NCI-H1436 treated with DMSO at 0.1 percent for 48 hours (cell line): ENCODE results near the gene DNAJC7.
A peak's percentile ranks its signal among the peaks of the same experiment; 100 is the strongest.

ENCODE experiments used
- DNase-seq: peaks from one replicate; lab custom pipeline; 2025; lab: John Stamatoyannopoulos, UW

Gene DNAJC7

DNA sequence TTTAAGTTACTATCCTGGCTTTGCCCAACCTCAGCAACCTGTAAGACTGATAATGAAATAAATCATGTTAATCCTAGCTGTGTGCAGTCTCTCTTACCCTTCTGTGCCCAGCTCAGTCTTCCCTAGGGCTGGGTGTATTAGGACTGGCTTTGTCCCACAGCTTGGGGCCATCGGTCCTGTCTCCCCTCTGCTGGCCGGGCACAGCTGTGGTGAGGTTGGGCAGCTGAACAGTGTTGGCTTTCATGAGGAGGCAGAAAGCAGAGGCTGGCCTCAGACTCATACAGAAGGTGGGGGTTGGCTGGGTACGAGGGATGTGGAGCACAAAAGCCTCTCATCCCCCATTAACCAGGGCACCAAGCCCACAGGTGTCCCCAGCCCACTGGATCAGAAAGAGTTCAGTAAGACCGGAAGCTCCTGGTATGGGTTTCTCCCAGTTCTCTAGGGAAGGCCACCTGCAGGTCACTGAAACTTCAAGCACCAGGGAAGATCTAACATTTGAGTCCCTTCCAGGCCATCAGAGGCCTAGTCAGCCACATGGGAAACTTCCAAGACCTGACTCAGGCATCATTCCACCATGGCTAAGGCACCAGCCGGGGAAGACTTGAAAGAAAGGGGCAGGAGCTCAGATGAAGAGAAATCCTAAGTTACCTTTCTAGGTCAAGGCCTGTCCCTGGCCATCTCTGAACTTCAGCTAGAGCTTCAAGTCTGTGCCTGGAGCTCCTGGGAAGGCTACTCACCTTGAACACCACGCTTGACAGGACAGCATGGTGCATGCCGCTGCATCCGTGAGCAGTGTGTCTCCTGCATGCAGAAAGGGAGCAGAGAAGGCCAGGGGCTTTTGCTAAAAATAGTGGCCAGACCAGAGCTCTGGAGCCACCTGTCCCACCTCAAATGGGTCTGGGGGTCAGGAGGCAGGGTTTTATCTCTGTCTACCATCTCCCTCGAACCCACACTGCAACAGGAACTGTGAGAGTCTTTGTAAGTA is 41.8 kb downstream of the DNAJC7 start:
- DNase-seq, result no peak

DNA sequence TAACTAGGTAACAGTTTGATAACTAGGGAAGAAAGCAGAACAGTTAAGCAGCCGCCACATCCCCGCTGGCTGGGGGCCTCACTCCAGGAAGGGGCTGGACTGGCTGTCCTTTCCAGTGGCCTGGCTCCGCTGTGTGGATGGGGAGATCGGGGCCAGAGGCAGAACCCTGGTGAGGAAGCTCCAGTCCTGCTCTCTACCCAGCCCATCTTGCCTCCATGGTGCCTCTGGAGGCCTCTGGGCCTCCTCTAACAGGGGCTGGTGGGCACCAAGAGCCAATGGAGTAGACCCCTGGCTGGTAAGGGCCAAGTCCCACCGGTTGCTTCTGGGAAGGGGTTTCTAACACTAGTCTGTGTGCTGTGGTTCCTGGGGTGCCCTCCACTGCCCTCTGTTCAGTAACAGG is 42.6 kb downstream of the DNAJC7 start:
- DNase-seq, result no peak

DNA sequence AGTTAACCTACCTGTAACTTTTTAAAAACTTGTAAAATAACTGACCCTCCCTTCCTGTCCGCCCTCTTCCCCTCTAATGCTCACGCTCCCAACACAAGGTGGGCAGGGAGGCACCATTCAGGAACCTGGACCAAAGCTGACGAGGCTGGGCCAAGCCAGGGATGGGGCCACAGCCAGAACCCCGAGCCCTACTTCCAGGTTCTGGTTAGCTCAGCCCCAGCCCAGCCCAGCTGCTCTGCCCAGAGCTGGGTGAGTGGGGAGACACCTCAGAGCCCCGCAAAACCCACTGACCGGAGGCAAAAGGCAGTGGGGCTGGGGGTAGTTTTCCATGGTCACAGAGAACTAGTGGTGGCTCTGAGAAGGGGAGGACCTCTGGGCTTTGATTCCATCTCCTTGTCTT is 43.2 kb downstream of the DNAJC7 start:
- DNase-seq, result no peak

DNA sequence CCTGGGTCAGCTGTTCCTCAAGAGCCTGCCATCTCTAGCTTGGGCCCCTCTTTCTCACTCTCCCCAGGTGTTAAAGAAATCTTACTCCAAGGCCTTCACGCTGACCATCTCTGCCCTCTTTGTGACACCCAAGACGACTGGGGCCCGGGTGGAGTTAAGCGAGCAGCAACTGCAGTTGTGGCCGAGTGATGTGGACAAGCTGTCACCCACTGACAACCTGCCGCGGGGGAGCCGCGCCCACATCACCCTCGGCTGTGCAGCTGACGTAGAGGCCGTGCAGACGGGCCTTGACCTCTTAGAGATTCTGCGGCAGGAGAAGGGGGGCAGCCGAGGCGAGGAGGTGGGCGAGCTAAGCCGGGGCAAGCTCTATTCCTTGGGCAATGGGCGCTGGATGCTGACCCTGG is 43.8 kb downstream of the DNAJC7 start:
- no peak for DNase-seq

DNA sequence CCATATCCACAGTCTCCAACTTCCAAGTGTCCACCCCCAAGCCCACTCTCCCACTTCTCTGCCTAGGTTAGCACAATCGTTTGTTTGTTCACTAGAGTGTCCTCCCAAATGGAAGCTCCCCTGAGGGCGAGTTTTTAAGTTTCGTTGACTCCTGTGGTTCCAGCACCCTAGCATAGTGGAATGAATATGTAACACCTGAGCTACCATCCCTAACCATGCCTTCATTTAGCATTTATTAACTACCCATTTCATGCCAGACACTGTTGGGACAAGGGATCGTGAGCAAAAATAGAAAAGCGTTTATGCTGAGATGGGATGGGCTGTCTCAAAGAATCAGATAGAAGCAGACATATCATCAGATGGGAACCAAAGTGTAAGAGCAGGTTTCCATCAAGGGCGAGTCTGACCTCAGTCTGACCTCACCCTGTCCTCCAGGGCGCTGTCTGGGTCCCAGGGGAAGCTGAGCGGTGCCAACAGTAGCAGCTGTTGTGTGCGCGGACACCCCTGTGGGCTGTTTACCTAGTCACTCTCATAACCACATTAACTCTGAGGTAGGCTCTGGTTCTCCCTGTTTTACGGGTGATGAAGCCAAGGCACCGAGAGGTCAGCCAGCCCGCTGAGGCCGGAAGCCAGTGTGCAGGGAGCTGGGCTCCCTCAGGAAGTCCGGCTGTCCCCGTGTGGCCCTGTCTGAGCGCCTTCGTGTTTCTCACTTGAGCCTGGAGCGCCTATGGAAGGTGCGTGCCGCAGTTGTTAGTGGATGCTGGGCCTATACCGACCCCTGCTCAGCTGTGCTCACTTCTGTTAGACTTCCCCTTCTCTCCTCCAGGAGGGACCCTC is 44.5 kb downstream of the DNAJC7 start:
- no peak for DNase-seq

DNA sequence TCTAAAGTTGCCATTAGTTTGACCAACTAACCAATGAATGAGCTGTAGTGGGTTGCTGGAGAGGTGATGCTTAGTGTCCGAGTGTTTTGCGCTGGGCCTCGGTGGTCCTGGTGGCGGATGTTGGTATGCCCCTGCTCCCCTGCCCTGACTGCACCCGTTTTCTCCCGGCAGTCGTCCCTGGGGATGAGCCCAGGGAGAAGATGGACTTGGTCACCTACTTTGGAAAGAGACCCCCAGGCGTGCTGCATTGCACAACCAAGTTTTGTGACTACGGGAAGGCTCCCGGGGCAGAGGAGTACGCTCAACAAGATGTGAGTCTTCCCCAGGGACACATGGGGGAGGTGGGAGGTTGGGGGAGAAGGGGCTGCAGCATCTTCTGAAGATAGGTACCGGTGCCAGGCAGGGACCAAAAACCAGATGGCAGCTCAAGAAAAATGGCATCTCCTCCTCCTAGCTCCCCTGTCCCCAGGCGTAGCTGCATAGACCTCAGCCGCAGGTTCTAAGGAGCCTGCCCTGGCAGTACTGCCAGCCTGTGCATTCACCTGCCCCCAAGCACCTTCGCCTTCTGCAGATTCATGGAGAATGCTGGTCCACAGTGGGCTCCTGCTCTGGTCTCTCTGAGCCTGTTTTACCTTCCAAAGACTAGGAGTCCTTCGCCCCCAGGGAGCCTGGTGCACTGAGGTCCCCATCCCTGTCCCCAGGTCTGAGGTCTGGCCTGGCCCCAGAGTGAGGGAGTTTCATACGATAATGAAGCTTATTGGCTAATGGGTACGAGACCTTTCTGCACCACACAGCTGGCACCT is 45.3 kb downstream of the DNAJC7 start:
- no peak for DNase-seq

DNA sequence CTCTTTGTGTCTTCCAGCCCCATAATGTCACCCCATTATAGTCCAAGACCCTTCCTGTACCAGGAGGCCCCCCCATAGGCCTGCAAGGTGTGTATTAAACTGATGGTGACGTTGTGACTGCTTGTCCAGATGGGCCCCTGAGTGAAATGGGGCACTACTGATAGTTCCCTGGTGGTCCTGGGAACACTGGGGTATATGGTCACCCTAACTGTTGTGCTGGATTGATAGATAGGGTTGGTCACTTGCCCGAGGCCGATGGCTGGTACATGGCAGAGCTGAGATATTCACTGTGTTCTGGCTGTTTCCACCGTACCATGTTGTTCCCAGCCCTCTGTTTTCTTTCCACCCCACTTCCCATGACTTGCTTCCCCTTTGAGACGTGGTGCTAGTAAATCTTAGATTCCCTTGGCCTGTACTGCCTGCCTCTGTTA is 46.3 kb downstream of the DNAJC7 start:
- DNase-seq, result no peak

DNA sequence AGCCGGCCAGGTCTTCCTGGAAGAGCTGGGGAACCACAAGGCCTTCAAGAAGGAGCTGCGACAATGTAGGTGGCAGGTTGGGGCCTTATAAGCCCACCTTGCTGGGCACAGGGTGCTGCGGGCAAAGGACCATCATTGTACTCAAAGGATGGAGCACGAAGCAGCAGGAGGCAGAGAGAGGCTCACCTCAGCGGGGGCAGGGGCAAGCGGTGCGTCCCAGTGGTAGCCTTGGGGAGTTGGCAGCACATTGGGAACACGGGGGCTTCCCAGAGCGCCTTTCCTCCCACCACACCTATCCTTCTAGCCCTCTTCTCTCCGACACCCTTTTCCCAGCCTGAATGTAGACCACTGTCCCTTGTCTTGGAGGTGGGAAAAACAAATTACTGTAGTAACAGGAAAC is 48.6 kb downstream of the DNAJC7 start:
- no peak for DNase-seq

DNA sequence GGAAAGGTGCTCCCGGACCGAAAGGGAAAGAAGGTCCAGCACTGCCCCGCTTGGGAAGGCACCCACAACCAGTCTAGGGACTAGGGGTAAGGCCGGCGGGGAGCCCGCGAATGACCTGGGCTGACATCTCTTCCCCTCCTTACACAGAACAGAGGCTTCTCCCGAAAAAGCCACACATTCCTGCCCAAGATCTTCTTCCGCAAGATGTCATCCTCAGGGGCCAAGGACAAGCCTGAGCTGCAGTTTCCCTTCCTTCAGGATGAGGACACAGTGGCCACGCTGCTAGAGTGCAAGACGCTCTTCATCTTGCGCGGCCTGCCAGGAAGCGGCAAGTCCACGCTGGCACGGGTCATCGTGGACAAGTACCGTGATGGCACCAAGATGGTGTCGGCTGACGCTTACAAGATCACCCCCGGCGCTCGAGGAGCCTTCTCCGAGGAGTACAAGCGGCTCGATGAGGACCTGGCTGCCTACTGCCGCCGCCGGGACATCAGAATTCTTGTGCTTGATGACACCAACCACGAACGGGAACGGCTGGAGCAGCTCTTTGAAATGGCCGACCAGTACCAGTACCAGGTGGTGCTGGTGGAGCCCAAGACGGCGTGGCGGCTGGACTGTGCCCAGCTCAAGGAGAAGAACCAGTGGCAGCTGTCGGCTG is 49.2 kb downstream of the DNAJC7 start:
- no peak for DNase-seq

DNA sequence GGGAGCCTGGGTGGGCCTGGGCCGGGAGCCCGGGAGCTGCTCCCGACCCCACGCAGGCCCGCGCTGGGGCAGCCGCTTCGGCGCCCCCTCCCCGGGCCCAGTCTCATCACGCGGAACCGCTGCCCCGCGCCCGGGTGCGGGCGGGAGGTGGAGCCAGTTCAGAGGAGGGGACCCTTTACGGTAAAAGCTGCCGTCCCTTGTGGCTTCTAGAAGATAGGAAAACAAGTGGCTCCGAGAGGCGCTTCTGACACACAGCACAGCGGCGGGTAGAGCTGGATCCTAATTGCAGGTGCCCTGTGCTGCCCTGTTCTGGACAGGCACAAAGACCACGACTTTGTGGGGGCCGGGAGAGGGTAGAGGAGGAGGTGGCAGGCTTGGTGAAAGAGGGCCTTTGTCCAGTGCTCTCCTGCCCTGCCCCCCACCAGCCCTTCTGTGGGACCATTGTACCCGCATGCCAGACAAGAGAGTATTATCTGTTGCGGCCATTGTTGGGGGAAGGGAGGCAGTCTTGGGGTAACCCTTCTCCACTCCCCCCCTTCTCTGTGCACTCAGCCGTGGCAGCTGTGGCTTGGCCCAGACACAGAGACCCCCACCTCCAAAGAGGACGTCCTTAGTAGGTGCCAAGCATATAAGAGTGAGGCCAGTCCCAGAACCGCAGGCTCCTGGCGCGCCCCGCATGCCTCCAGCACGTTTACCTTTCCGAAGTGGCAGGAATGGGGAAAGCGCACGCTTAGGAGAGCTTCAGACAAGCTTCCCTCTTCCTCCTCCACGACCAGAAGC is 49.9 kb downstream of the DNAJC7 start:
- DNase-seq, result no peak

DNA sequence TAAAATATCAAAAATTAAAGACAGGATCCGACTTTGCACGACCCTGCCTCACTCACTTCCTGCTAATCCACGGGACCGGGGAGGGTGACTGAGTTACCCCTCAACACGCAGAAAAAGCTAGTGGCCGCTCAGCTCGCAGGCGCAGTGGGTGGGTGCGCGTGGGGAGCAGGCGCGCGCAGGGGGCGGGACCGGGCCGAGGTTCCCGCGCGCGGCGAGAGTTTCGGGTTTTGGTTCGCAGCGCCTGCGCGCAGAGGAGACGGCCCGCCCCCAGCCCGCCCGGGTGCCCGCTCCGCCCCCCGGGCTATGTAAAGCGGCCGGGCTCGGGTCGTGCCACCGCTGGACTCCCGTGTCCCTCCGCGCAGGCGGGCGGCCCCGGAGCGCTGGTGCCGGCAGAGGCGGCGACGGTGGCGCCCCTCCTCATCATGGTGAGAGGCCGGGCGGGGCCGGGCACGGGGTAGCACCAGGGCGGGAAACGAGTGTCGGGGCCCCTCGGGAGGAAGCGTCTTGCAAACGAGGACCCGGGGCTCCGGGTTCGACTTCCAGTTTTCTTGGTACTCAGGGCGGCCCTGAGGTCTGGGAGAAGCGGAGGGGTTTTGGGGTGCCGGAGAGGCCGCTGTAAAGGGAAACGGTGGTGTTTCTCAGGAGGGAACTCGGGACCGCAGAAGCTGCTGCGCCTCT is 50.6 kb downstream of the DNAJC7 start, which contains the start of gene CNP:
CNP (plus strand) TSS at position 333 of the 678 bp plus-strand sequence; CDS start at position 423, 90 bp downstream.
- DNase-seq, result peak; percentile 34

DNA sequence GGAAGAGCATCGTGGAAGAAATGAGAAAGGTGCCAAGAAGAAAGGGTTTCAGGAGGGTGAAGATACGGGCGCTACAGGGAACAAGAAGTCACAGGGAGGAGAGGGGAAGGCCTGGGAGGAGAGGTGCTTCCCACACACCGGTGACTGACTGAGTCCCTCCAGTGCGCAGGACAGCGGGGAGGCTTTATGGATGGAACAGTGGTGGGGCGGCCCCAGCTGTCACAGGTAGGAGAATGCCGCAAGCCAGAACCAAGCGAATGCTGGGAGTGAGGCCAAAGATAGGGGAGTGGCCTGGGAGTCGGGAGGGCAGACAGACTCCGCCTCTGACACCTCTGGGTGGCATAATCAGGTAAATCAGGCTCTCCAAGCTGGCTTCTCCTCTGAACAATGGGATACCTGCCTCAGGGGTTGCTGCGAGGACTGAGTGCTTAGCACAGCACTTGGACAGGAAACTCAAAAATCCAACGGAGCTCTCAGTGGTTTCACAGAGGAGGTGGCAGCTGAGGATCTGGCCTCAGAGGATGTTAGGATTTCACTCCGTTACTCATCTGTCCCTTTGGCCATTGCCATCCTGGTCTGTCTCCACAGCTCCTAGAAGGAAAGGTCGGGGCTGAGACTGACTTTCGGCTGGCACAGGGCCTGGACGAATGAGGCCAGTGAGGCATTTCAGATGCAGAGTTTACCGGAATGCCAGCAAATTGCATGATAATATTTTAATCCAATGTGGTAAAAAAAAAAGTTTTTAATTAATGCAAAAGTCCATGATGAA is 51.4 kb downstream of the DNAJC7 start:
- DNase-seq, result peak; percentile 64

DNA sequence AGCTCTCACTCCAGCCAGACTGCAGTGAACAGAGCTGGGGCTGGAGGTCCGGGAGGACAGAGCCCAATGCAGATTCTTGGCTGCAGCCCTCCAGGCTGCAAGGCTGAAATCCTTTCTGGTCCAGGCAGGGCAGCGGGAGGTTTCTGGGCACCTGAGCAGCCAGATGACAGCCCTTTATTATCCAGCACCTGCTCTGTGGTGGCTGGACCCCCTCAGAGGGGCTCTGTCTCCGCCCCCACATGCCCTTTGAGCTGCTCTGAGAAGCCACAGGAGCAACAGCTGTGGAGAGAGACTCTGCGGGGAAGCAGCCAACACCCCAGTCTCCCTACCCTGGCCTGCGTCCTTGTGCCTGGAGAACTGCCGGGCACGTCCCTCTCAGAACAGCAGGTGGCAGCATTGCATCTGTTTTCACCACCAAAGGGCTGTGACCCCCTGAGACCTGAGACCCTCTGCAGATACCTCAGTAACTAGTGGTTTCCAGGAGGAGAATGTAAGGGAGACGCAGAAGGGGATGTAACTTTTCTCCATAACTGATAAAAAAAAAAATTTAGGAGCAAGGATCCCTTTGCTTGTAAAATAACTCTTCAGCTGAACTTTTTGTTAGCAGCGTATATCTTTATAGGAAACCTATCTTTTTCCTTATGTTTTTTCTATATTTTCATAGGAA is 54.3 kb downstream of the DNAJC7 start:
- no peak for DNase-seq

DNA sequence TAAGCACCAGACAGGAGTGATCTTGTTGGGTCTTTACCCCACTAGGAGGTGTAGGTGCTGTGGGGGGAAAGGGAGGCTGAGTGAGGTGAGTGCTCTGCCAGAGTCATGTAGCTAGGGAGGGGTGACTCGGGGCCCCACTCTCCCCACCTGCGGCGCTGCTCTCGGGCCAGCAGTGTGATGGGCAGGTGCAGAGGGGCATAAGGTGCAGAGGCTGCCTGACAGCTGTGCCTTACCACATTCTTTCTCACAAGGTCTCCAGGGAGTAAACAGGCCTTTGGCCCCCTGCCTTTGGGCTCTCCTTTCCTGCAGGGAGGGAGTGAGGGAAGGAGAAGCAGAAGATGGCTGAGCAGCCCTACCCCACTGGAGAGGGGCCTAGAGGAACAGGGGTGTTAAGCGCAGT is 55.1 kb downstream of the DNAJC7 start:
- no peak for DNase-seq

DNA sequence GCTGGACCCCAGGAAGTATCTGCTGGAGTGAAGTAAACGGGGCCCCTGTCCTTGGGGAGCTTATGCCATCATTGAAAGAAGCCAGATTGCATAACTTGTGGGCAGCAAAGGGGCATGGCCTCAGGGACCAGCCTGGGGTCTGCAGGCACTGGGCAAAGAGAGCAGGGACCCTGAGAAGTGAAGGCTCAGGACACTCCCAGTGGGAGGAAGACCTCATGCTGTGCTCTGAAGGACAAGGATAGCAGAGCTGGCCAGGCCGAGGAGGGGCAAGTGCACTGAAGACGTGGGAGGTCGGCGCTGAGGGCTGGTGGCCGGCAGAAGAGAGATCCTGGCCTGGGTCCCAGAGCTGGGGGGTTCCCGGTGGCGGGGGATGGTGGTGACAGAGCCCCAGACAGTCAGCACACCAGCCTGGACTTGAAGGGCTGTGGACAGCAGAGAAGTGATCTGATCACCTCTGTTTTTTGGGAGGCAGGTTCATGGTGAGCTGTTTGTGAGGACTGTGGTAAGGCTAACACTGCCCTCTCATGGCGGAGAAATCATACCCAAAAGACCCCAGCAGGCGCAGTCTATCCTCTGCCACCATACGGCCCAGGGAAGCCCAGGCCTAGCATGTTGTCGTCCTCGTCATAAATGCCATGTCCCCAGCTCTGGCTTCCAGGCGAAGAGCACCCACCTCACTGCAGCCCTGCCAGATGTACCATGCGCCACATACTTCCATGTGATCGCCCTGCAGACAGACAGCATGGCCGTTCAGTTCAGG is 57.7 kb downstream of the DNAJC7 start:
- DNase-seq, result no peak

DNA sequence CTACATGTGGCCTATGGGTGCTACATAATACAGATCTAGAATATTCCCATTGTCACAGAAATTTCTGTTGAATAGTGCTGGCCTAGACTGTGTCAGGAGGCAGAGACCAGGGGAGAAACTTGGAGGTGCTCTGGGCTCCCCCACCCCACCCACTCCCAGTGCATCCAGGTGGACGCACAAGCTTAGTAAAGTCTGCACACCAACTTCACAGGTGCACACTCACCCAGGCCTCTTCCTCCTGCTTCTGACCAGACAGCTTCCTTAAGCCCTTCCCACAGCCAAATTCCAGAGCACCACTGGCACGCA is 58.3 kb downstream of the DNAJC7 start:
- DNase-seq, result no peak

DNA sequence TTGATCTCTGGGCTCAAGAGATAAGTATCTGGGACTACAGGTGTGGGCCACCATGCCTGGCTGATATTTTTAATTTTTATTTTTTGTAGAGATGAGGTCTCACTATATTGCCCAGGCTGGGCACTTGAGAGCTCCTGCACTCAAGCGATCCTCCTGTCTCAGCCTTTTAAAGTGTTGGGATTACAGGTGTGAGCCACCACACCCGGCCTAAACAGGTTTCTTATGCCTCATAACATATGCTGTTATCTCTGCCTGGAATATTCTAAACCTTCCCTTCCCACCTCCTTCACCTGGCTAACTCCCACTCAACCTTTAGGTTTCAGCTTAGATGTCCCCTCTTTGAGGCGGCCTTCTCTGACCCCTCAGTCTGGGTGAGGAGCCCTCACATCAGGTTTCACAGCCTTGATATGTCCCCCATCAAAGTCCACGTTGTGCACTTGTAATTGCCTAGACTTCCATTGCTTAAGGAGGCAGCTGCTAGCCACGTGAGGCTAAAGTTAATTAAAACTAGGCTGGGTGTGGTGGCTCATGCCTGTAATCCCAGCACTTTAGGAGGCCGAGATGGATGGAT is 59.3 kb downstream of the DNAJC7 start:
- DNase-seq, result no peak
